Endothelial cell of umbilical vein (primary cell): Measurements from ENCODE around the gene NXF1. TPM values are rescaled to one million over a fixed set of nuclear protein-coding genes. Genes with fewer than 3 reads are reported as not detected.
A peak's percentile ranks its signal among the peaks of the same experiment; 100 is the strongest.

ENCODE experiments used
- BruUV-seq: library from RNA; stranded (reverse); fragments of 400-500 nt; replicated peaks from 2 replicates; lab custom pipeline; 2021; lab: Mats Ljungman, UMichigan
- CTCF ChIA-PET: fragments of 300-600, 350-600 bp; sonication (Branson Sonifier 250); formaldehyde crosslinking; loops from one replicate; lab custom pipeline; 2021; ENCODE audit warnings: antibody characterized with exemption, inconsistent platforms; lab: Charles Lee
- POLR2A ChIA-PET: fragments of 300-600, 350-600 bp; sonication (Branson Sonifier 250); formaldehyde crosslinking; loops from one replicate; lab custom pipeline; 2021; ENCODE audit warnings: antibody characterized with exemption, inconsistent platforms; lab: Charles Lee
- DNase-seq: peaks from one replicate; pipeline ENCODE4 v3.0.0-alpha.2; 2011; ENCODE audit warnings: low read depth, low spot score
- FAIRE-seq: peaks from 2 replicates; lab custom pipeline; 2011; peaks lifted over from hg19 to GRCh38; lab: Jason Lieb, UNC
- H2AFZ ChIP-seq: 2 replicates; pipeline ENCODE4 v1.6.0; 2012; ENCODE audit warnings: low read depth, low read length, control low read depth, inconsistent platforms
- H3K27ac ChIP-seq: 2 replicates; pipeline ENCODE4 v1.5.1; 2011; ENCODE audit warnings: low read depth, mild to moderate bottlenecking, control low read depth, low read length, moderate library complexity; ENCODE audit not compliant: insufficient read depth
- H3K27me3 ChIP-seq, 2 experiments: 2 replicates each; pipeline versions ENCODE4 v1.6.0 to v1.6.1; 2011; ENCODE audit warnings: low read length in 2 of 2, mixed read lengths in 1 of 2; ENCODE audit not compliant: control insufficient read depth in 2 of 2, insufficient read depth in 2 of 2
- H3K36me3 ChIP-seq, 2 experiments: 2 replicates in 1 of 2; 3 replicates in 1 of 2; pipeline ENCODE4 v1.5.1; 2011; ENCODE audit warnings: low read length in 2 of 2, mild to moderate bottlenecking in 1 of 2, moderate library complexity in 1 of 2; ENCODE audit not compliant: control insufficient read depth in 2 of 2, insufficient read depth in 2 of 2; ENCODE audit errors: extremely low read depth in 1 of 2
- H3K4me1 ChIP-seq: 3 replicates; pipeline ENCODE4 v1.5.1; 2011; ENCODE audit warnings: mild to moderate bottlenecking, low read length; ENCODE audit not compliant: control insufficient read depth, insufficient read depth; ENCODE audit errors: extremely low read depth
- H3K4me2 ChIP-seq: 2 replicates; pipeline ENCODE4 v1.6.1; 2011; ENCODE audit warnings: low read length, control low read depth, mixed read lengths; ENCODE audit not compliant: insufficient read depth
- H3K4me3 ChIP-seq, 3 experiments: fragments of 200-600 bp in 1 of 3; sonication (generic), shearing (Covaris generic) in 1 of 3; replicated peaks in 1 of 3; 2 replicates each; pipeline ENCODE4 v1.5.1; 2011 to 2016; ENCODE audit warnings: control low read depth in 3 of 3, low read length in 3 of 3, mild to moderate bottlenecking in 2 of 3, inconsistent platforms in 1 of 3, low read depth in 1 of 3, moderate library complexity in 1 of 3; ENCODE audit not compliant: insufficient read depth in 1 of 3
- H3K79me2 ChIP-seq: 2 replicates; pipeline ENCODE4 v1.6.0; 2012; ENCODE audit warnings: low read length, inconsistent platforms; ENCODE audit not compliant: control insufficient read depth, insufficient read depth
- H3K9ac ChIP-seq: replicated peaks from 2 replicates; pipeline ENCODE3; 2011; ENCODE audit warnings: low read length, control low read depth; ENCODE audit not compliant: insufficient read depth; ENCODE audit errors: extremely low read depth
- H3K9me1 ChIP-seq: replicated peaks from 3 replicates; pipeline ENCODE4 v1.6.0; 2011; ENCODE audit warnings: mild to moderate bottlenecking, low read length; ENCODE audit not compliant: control insufficient read depth, insufficient read depth; ENCODE audit errors: extremely low read depth
- H3K9me3 ChIP-seq: replicated peaks from 2 replicates; pipeline ENCODE4 v1.5.1; 2012; ENCODE audit warnings: low read length, inconsistent platforms; ENCODE audit not compliant: control insufficient read depth, insufficient read depth
- H4K20me1 ChIP-seq: replicated peaks from 2 replicates; pipeline ENCODE3; 2011; ENCODE audit warnings: mild to moderate bottlenecking, low read length; ENCODE audit not compliant: control insufficient read depth, insufficient read depth; ENCODE audit errors: extremely low read depth
- FOS ChIP-seq: IDR thresholded peaks from 2 replicates; pipeline ENCODE4 v1.6.1; 2011; ENCODE audit warnings: mild to moderate bottlenecking, low read length, moderate library complexity, borderline replicate concordance; ENCODE audit not compliant: insufficient read depth
- GATA2 ChIP-seq: IDR thresholded peaks from 2 replicates; pipeline ENCODE4 v1.7.0; 2011; ENCODE audit warnings: low read depth, mild to moderate bottlenecking, moderate library complexity, mixed read lengths, low read length; ENCODE audit not compliant: insufficient read length, insufficient read depth
- dilution Hi-C: fragments of 300-500 bp; cut with MboI; formaldehyde crosslinking; loops from one replicate; pipeline ENCODE4 v1.15.0; 2019; ENCODE audit warnings: low sequenced_read_pairs; ENCODE audit not compliant: extremely low pct_ligation_motif_present
- intact Hi-C: fragments of 100-400 bp; cut with micrococcal nuclease; formaldehyde crosslinking; loops from one replicate; pipeline ENCODE4 v1.10.0; 2022
- polyA plus RNA-seq, 4 experiments: library from polyadenylated mRNA; depleted of rRNA in 3 of 4; stranded (reverse) in 3 of 4; unstranded in 1 of 4; fragments of >200 nt; gene quantifications; 2 replicates each; pipeline versions ENCODE4 v1.2.1 to v1.2.3, GENCODE V29; 2011 to 2012; ENCODE audit warnings: missing spikeins in 1 of 4
- total RNA-seq: library from RNA; stranded (reverse); gene quantifications from 2 replicates; pipeline ENCODE4 v1.2.3, GENCODE V29; 2021
- TF ChIP-seq, protein P1 (sequence below), 2 donors: IDR thresholded peaks; 1 replicate in 1 of 2; 2 replicates in 1 of 2; pipeline ENCODE4 v1.5.1; 2011; ENCODE audit warnings: low read length in 2 of 2, mild to moderate bottlenecking in 2 of 2, moderate library complexity in 2 of 2, control low read depth in 1 of 2, inconsistent platforms in 1 of 2, low read depth in 1 of 2; ENCODE audit not compliant: insufficient read depth in 1 of 2; ENCODE audit errors: extremely low read depth in 1 of 2

The NXF1 gene
- total and polyA plus RNA-seq, 2 donors (not counting 3 experiments of a cell fraction or from before 2014, with no cell fraction given), result 74.4 to 101 TPM

DNA sequence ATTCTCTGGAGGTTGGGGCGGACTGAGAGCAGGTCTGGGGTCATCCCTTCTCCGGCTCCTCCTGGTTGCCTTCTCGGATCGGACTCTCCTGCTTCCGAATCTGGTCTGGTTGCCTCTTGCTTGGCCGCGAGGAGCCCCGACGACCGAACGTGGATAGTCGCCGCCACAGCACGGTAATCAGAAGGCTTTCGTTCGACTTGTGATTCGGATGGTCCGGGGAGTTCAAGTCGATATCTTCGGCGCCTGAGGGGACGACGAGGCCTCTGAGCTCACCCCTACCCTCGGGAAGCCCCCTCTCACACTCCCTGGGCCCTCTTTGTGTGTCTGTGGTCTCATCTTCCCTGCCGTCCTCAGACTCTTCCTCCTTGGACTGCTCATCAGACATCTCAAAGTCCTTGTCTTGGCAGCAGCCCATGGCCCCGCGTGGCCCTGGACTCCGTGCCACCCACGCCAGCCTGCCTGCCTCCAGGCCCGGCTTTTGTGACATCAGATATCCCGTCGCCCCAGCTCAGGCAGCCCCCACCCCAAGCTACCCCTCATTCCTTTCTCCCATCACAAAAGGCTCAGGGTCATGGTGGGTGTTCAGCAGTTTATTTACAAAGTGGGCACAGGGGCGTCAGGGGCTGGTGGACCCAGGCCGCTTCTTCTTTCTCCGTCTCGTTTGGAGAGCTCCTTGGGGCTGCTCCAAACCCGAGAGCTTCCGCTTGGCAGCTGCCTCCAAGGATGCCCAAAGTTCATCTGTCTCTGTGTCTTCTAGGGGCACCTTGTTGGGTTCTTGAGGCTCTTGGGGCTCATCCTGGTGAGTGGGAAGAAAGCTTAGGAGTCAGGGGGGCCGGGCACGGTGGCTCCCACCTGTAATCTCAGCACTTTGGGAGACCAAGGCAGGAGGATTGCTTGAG, 27.3 kb upstream of the NXF1 start, which contains the start of gene TEX54:
Gene TEX54 (minus strand): TSS at position 506 of the 899 bp plus-strand sequence.
- peak within 1 kb of the TSS; percentile 4 for H3K4me2 ChIP-seq
- no peak for FAIRE-seq
- TSS peak; percentile 89 for BruUV-seq
- peaks cover 32% of the 10 kb centered on the region for H3K79me2 ChIP-seq
- dilution Hi-C loops, result no loop called here
- TF ChIP-seq FOS, result no peak
- TF ChIP-seq GATA2, result no peak
- TF ChIP-seq, protein P1, sequence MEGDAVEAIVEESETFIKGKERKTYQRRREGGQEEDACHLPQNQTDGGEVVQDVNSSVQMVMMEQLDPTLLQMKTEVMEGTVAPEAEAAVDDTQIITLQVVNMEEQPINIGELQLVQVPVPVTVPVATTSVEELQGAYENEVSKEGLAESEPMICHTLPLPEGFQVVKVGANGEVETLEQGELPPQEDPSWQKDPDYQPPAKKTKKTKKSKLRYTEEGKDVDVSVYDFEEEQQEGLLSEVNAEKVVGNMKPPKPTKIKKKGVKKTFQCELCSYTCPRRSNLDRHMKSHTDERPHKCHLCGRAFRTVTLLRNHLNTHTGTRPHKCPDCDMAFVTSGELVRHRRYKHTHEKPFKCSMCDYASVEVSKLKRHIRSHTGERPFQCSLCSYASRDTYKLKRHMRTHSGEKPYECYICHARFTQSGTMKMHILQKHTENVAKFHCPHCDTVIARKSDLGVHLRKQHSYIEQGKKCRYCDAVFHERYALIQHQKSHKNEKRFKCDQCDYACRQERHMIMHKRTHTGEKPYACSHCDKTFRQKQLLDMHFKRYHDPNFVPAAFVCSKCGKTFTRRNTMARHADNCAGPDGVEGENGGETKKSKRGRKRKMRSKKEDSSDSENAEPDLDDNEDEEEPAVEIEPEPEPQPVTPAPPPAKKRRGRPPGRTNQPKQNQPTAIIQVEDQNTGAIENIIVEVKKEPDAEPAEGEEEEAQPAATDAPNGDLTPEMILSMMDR (IDR thresholded peaks at IDR 0.05; ENCODE audit: extremely low read depth in 1 of 2, insufficient read depth in 1 of 2, low read depth in 1 of 2, low read length in 2 of 2), result no peak
- H3K9ac ChIP-seq, result peak within 1 kb of the TSS; percentile 91
- POLR2A ChIA-PET, result interaction anchor here (0.6 to 2.2 kb wide), 9 partner anchors 8 to 1037 kb away, joined by 3 to 65 read pairs (median 5); partner anchors contain the start of genes NXF1, TTC9C, WDR74 and ZBTB3
- no peaks in the 10 kb centered on the region for H4K20me1 ChIP-seq
- peak within 1 kb of the TSS; percentile 62 to 82 (median 75) for H3K4me3 ChIP-seq
- peaks cover 13% of the 10 kb centered on the region for H3K4me1 ChIP-seq
- H2AFZ ChIP-seq, result peak within 1 kb of the TSS; percentile 12
- intact Hi-C loops, result loop anchor here (1.0 to 5.0 kb wide), 4 partner anchors 9 to 435 kb away; partner anchors contain the start of genes TMEM179B and TMEM223
- no peak for DNase-seq
- H3K9me1 ChIP-seq, result no peaks in the 10 kb centered on the region
- CTCF ChIA-PET, result interaction anchor here (0.8 to 1.9 kb wide), 3 partner anchors 45 to 241 kb away, joined by 5 to 17 read pairs (median 6); partner anchors contain the start of genes TMEM179B and TUT1
- H3K27me3 ChIP-seq, result no peaks in the 10 kb centered on the region
- no peaks in the 10 kb centered on the region for H3K9me3 ChIP-seq
- H3K36me3 ChIP-seq, result peaks cover 5 to 14% of the 10 kb centered on the region in 2 experiments
- H3K27ac ChIP-seq, result peak within 1 kb of the TSS; percentile 76
